ENCODE data around the gene CRMP1. TPM values are rescaled to one million over a fixed set of nuclear protein-coding genes. Genes with fewer than 3 reads are reported as not detected.

The CRMP1 gene
- total RNA-seq, 2 donors from 2014 or later: not detected

DNA sequence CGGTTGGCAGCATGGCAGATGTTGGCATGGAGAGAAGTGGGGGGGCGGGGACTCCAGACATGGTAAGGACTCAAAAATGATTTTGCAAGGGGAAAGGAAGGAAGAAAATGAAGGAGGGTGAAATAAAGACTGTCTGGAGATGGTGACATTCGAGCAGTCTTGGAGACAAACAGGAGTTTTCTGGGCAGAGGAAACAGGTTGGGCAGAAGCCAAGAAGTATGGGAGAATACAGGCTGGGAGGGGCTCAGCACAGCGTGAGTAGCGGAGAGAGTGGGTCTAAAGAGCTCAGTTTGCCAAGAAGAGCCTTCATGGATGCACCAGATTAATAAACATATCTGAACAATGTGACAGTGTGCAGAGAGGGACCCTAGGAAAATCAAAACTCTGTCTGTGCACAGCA lies 13.3 kb upstream of the CRMP1 start:
- Mint-ChIP-seq H3K36me3 (ENCODE audit: low read depth) (no peaks in the 10 kb centered on the region), H3K9me3 (peaks cover 11% of the 10 kb centered on the region), H3K4me1 (no peaks in the 10 kb centered on the region), H3K27ac (no peak overlapping the region), H3K4me3 (no peak overlapping the region), H3K27me3 (peaks cover 35% of the 10 kb centered on the region)
- no peak for ATAC-seq (replicated peaks)

GRCh38 chr4:5905714-5906113 lies 12.8 kb upstream of the CRMP1 start:
- H3K4me3 Mint-ChIP-seq: no peak overlapping the region
- peaks cover 11% of the 10 kb centered on the region for H3K9me3 Mint-ChIP-seq
- ATAC-seq (replicated peaks): no peak
- H3K36me3 Mint-ChIP-seq (ENCODE audit: low read depth): no peaks in the 10 kb centered on the region
- H3K4me1 Mint-ChIP-seq: no peaks in the 10 kb centered on the region
- no peak overlapping the region for H3K27ac Mint-ChIP-seq
- peaks cover 36% of the 10 kb centered on the region for H3K27me3 Mint-ChIP-seq

GRCh38 chr4:5900844-5901243 lies 8.0 kb upstream of the CRMP1 start:
- no peak for ATAC-seq (replicated peaks)
- no peak overlapping the region for H3K4me3 Mint-ChIP-seq
- H3K9me3 Mint-ChIP-seq: peaks cover 6% of the 10 kb centered on the region
- no peak overlapping the region for H3K27ac Mint-ChIP-seq
- no peaks in the 10 kb centered on the region for H3K4me1 Mint-ChIP-seq
- no peaks in the 10 kb centered on the region for H3K36me3 Mint-ChIP-seq (ENCODE audit: low read depth)
- peaks cover 31% of the 10 kb centered on the region for H3K27me3 Mint-ChIP-seq

DNA sequence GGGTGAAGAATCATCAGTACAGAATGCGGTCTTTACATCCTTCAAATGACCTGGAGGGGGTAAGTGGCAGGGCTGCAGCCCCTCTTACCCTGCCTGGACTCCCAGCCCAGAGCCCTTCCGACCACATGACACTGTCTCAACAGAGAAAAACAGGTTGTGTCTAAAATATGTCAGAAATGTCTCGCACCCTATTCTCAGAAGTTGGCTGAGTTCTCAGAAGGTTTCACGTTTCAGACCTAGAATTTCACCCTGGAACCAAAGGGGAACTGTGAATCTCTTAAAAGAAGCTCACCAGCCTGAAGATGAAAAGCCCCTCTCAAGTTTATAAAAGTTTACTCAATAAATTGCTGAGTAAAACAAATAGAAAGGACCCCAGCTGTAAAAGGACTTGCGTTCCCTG lies 7.0 kb upstream of the CRMP1 start:
- Mint-ChIP-seq H3K27ac (no peak overlapping the region), H3K36me3 (ENCODE audit: low read depth) (no peaks in the 10 kb centered on the region), H3K9me3 (peaks cover 5% of the 10 kb centered on the region), H3K4me1 (no peaks in the 10 kb centered on the region), H3K27me3 (peaks cover 28% of the 10 kb centered on the region), H3K4me3 (no peak overlapping the region)
- ATAC-seq (replicated peaks): no peak

GRCh38 chr4:5899396-5899795 lies 6.5 kb upstream of the CRMP1 start:
- Mint-ChIP-seq H3K27ac (no peak overlapping the region), H3K4me3 (no peak overlapping the region), H3K9me3 (peaks cover 5% of the 10 kb centered on the region), H3K4me1 (no peaks in the 10 kb centered on the region), H3K27me3 (peaks cover 26% of the 10 kb centered on the region), H3K36me3 (ENCODE audit: low read depth) (no peaks in the 10 kb centered on the region)
- no peak for ATAC-seq (replicated peaks)

DNA sequence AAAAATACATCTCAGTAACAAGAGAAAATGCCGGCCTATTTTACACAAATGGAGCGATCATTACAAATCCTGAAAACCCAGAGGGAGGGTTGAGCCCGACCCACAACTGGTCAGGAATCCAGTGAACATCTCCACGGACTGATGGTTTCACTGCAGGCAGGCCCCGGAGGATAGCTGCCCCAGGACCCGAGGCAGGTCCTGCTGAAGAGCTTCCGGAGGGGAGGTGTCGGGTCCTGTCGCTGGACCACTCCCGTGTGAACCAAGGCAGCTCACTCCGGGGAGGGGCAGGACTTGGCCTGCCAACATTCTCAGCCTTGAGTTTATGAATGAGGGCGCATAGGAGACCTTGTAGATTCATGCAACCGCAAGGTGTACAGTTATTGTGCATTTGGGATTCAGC lies 4.8 kb upstream of the CRMP1 start:
- ATAC-seq (replicated peaks): no peak
- H3K4me3 Mint-ChIP-seq: no peak overlapping the region
- no peaks in the 10 kb centered on the region for H3K4me1 Mint-ChIP-seq
- no peaks in the 10 kb centered on the region for H3K36me3 Mint-ChIP-seq (ENCODE audit: low read depth)
- H3K27me3 Mint-ChIP-seq: peaks cover 34% of the 10 kb centered on the region
- peaks cover 5% of the 10 kb centered on the region for H3K9me3 Mint-ChIP-seq
- no peak overlapping the region for H3K27ac Mint-ChIP-seq

DNA sequence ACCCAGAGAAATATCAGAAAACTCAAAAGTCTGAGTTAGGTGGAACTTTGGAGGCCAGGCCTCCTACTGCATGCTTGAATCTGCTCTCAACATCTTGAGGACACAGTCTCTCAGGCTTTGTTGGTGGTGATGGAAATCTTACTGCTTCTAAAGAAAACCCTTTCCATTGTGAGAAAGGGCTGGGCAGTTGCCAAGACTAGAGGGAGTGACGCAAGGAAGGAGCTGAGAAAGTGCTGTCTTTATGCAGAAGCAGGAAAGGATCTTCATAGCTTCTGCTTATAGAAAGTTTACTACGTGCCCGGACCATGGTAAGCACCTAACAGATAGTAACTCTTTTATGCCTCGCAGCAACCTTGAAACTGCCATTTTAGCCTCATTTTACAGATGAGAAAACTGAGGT lies 2.4 kb upstream of the CRMP1 start:
- H3K4me1 Mint-ChIP-seq: no peaks in the 10 kb centered on the region
- H3K27ac Mint-ChIP-seq: no peak overlapping the region
- peaks cover 5% of the 10 kb centered on the region for H3K36me3 Mint-ChIP-seq (ENCODE audit: low read depth)
- no peak for ATAC-seq (replicated peaks)
- H3K9me3 Mint-ChIP-seq: peaks cover 5% of the 10 kb centered on the region
- peaks cover 33% of the 10 kb centered on the region for H3K27me3 Mint-ChIP-seq
- no peak overlapping the region for H3K4me3 Mint-ChIP-seq

DNA sequence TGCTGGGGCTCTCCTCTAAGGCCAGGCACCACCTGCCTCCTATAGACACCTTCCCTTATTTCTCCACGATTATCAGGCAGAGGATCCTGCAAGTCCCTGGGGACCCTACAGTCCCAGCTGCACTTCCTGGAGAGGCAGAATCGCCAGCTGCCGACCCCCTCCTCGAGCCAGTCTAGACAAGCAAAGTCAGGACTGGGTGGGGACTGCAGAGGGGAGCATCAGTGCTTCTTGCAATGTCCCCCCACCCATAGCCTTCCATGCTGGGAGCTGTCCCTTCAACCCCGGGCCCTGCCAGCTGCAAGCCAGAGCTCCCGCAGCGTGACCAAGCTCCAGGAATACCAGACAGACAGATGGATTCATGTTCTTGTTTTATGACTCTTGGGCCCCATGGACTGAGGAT lies 1.4 kb upstream of the CRMP1 start:
- ATAC-seq (replicated peaks): no peak
- H3K4me1 Mint-ChIP-seq: no peaks in the 10 kb centered on the region
- H3K27me3 Mint-ChIP-seq: peaks cover 40% of the 10 kb centered on the region
- H3K4me3 Mint-ChIP-seq: no peak overlapping the region
- H3K36me3 Mint-ChIP-seq (ENCODE audit: low read depth): peaks cover 5% of the 10 kb centered on the region
- H3K9me3 Mint-ChIP-seq: peaks cover 5% of the 10 kb centered on the region
- no peak overlapping the region for H3K27ac Mint-ChIP-seq

- H3K36me3 Mint-ChIP-seq (ENCODE audit: low read depth): peaks cover 5% of the 10 kb centered on the region
- H3K4me3 Mint-ChIP-seq: no peak overlapping the region
- H3K9me3 Mint-ChIP-seq: peaks cover 5% of the 10 kb centered on the region
- no peak overlapping the region for H3K27ac Mint-ChIP-seq
- H3K27me3 Mint-ChIP-seq: peaks cover 47% of the 10 kb centered on the region
- no peak for ATAC-seq (replicated peaks)
- peaks cover 4% of the 10 kb centered on the region for H3K4me1 Mint-ChIP-seq
These were observed 705 bp upstream of the CRMP1 start for GRCh38 chr4:5893591-5893990.

DNA sequence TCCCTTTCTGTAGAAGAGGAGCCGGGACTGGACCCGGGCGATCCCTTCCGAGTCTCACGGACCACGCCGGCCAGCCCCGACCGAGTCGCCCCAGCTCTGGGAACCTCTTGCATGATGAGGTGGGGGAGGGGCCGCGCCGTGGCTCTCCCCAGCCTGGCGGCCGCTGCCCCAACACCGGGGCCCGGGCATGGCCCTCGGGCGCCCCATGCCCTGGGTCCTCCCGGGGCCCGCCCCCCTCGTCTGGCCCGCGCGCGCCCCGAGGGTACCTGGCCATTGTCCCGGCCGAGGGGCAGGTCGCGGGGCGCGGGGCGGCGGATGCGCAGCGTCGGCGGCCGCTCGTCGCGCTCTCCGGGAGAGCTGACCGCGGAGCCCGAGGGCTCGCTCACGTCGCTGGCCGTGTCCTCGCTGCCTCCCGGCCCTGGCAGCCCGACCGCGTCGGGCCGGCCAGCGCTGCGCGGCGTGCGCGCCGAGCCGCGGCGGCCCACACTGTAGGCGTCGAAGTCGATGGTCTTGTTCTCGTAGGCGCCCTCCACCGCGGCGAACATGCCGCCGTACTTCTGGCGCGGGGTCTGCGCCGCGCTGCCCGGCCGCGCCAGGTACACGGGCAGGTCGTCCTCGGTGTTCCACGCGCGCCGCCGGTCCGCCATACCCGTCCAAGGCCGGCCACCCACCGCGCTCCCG lies 423 bp downstream of the CRMP1 start:
- H3K4me1 Mint-ChIP-seq: peaks cover 4% of the 10 kb centered on the region
- no peak overlapping the region for H3K27ac Mint-ChIP-seq
- ATAC-seq (replicated peaks): no peak
- H3K9me3 Mint-ChIP-seq: peaks cover 5% of the 10 kb centered on the region
- peaks cover 47% of the 10 kb centered on the region for H3K27me3 Mint-ChIP-seq
- H3K36me3 Mint-ChIP-seq (ENCODE audit: low read depth): peaks cover 5% of the 10 kb centered on the region
- H3K4me3 Mint-ChIP-seq: no peak overlapping the region

- Mint-ChIP-seq H3K27me3 (peaks cover 43% of the 10 kb centered on the region), H3K27ac (no peak overlapping the region), H3K36me3 (ENCODE audit: low read depth) (peaks cover 5% of the 10 kb centered on the region)
These were observed 1.1 kb downstream of the CRMP1 start for GRCh38 chr4:5891563-5892322.

GRCh38 chr4:5890063-5890727 lies 2.7 kb downstream of the CRMP1 start:
- peaks cover 56% of the 10 kb centered on the region for H3K27me3 Mint-ChIP-seq
- no peaks in the 10 kb centered on the region for H3K9me3 Mint-ChIP-seq
- no peak overlapping the region for H3K27ac Mint-ChIP-seq
- H3K4me1 Mint-ChIP-seq: peaks cover 4% of the 10 kb centered on the region
- ATAC-seq (replicated peaks): no peak
- H3K4me3 Mint-ChIP-seq: no peak overlapping the region
- peaks cover 5% of the 10 kb centered on the region for H3K36me3 Mint-ChIP-seq (ENCODE audit: low read depth)

More at GRCh38 chr4:5891563-5892322, 1.1 kb downstream of the CRMP1 start:
- no peak overlapping the region for H3K4me3 Mint-ChIP-seq
- peaks cover 4% of the 10 kb centered on the region for H3K4me1 Mint-ChIP-seq
- no peak for ATAC-seq (replicated peaks)
- peaks cover under 1% of the 10 kb centered on the region for H3K9me3 Mint-ChIP-seq

DNA sequence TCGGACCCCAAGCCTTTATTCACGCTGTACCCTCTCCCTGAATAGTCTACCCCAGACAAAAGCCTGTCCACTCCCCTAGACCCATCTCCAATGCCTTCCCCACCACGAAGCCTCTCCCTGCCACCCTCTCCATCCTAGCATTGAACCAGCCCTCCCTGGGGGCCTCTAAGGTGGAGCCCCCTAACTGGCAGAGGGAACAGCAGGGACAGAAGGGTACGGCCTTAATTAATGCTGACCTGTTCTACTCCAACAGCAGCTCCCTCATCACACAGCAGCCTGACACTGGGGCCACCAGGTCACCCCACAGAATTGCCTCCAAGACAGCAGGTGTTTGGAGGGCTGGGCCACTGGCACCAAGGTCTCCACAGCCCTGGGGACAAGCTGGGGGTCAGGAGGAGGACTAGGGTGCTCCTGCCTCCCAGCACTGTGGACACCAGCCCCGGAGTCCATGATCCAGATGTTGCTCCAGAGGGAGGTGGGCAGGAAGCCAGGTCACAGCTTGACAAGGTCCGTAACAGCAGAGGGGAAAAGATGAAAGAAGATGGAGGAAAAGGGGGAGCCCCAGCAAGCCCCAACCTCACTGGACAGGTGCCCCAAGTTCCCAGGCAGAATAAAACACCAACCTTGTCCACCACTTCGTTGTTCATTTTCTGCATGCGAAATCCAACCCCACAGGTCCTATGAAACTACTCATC lies 3.7 kb downstream of the CRMP1 start:
- Mint-ChIP-seq H3K4me3 (peak overlapping the region; percentile 8), H3K36me3 (ENCODE audit: low read depth) (peaks cover 5% of the 10 kb centered on the region), H3K27me3 (peaks cover 55% of the 10 kb centered on the region), H3K27ac (no peak overlapping the region), H3K4me1 (peaks cover 4% of the 10 kb centered on the region), H3K9me3 (no peaks in the 10 kb centered on the region)
- ATAC-seq (replicated peaks): no peak

- H3K4me3 Mint-ChIP-seq: peak overlapping the region; percentile 8
- H3K9me3 Mint-ChIP-seq: no peaks in the 10 kb centered on the region
- no peak for ATAC-seq (replicated peaks)
- H3K27me3 Mint-ChIP-seq: peaks cover 50% of the 10 kb centered on the region
- no peak overlapping the region for H3K27ac Mint-ChIP-seq
- H3K4me1 Mint-ChIP-seq: peaks cover 4% of the 10 kb centered on the region
- peaks cover 5% of the 10 kb centered on the region for H3K36me3 Mint-ChIP-seq (ENCODE audit: low read depth)
These were observed 4.5 kb downstream of the CRMP1 start for GRCh38 chr4:5888222-5889001.

All from activated T-helper 17 cell treated with anti-CD3 and anti-CD28 coated beads, Interleukin-2, amount 50 U/mL, for 72 hours (primary cell).